Measurements from ENCODE around the gene MACROD2. TPM values are rescaled to one million over a fixed set of nuclear protein-coding genes. Genes with fewer than 3 reads are reported as not detected.

MACROD2 gene
- total RNA-seq, 1 donor from 2014 or later: 2.5 TPM

GRCh38 chr20:15630360-15630759 is 1635.0 kb downstream of the MACROD2 start:
- Mint-ChIP-seq H3K27ac (ENCODE audit: unreplicated experiment) (no peak overlapping the region), H3K27me3 (ENCODE audit: unreplicated experiment) (no peaks in the 10 kb centered on the region), H3K9me3 (ENCODE audit: unreplicated experiment) (peaks cover 6% of the 10 kb centered on the region), H3K4me1 (ENCODE audit: unreplicated experiment) (no peaks in the 10 kb centered on the region), H3K36me3 (ENCODE audit: unreplicated experiment) (no peaks in the 10 kb centered on the region), H3K4me3 (ENCODE audit: unreplicated experiment) (no peak overlapping the region)
- no peak for DNase-seq (ENCODE audit: extremely low spot score, unreplicated experiment)
- TF ChIP-seq CTCF (IDR thresholded peaks at IDR 0.05): no peak

GRCh38 chr20:15632680-15633079 is 1637.4 kb downstream of the MACROD2 start:
- Mint-ChIP-seq H3K36me3 (ENCODE audit: unreplicated experiment) (no peaks in the 10 kb centered on the region), H3K4me1 (ENCODE audit: unreplicated experiment) (no peaks in the 10 kb centered on the region), H3K9me3 (ENCODE audit: unreplicated experiment) (peaks cover 6% of the 10 kb centered on the region), H3K4me3 (ENCODE audit: unreplicated experiment) (no peak overlapping the region), H3K27me3 (ENCODE audit: unreplicated experiment) (no peaks in the 10 kb centered on the region), H3K27ac (ENCODE audit: unreplicated experiment) (no peak overlapping the region)
- no peak for DNase-seq (ENCODE audit: extremely low spot score, unreplicated experiment)
- TF ChIP-seq CTCF (IDR thresholded peaks at IDR 0.05): no peak

- no peaks in the 10 kb centered on the region for H3K36me3 Mint-ChIP-seq (ENCODE audit: unreplicated experiment)
- no peak for DNase-seq (ENCODE audit: extremely low spot score, unreplicated experiment)
- H3K27me3 Mint-ChIP-seq (ENCODE audit: unreplicated experiment): no peaks in the 10 kb centered on the region
Observed at GRCh38 chr20:15634102-15634501, 1638.8 kb downstream of the MACROD2 start.

GRCh38 chr20:15637546-15637945 is 1642.2 kb downstream of the MACROD2 start:
- Mint-ChIP-seq H3K4me3 (ENCODE audit: unreplicated experiment) (no peak overlapping the region), H3K9me3 (ENCODE audit: unreplicated experiment) (peaks cover 6% of the 10 kb centered on the region), H3K27me3 (ENCODE audit: unreplicated experiment) (no peaks in the 10 kb centered on the region), H3K36me3 (ENCODE audit: unreplicated experiment) (no peaks in the 10 kb centered on the region), H3K27ac (ENCODE audit: unreplicated experiment) (no peak overlapping the region), H3K4me1 (ENCODE audit: unreplicated experiment) (peaks cover 6% of the 10 kb centered on the region)
- DNase-seq (ENCODE audit: extremely low spot score, unreplicated experiment): no peak
- TF ChIP-seq CTCF (IDR thresholded peaks at IDR 0.05): no peak

More at GRCh38 chr20:15634102-15634501, 1638.8 kb downstream of the MACROD2 start:
- Mint-ChIP-seq H3K27ac (ENCODE audit: unreplicated experiment) (no peak overlapping the region), H3K9me3 (ENCODE audit: unreplicated experiment) (peaks cover 6% of the 10 kb centered on the region), H3K4me3 (ENCODE audit: unreplicated experiment) (no peak overlapping the region), H3K4me1 (ENCODE audit: unreplicated experiment) (peaks cover 2% of the 10 kb centered on the region)
- TF ChIP-seq CTCF (IDR thresholded peaks at IDR 0.05): no peak

GRCh38 chr20:15637950-15638754 is 1642.8 kb downstream of the MACROD2 start:
- no peaks in the 10 kb centered on the region for H3K27me3 Mint-ChIP-seq (ENCODE audit: unreplicated experiment)

More at GRCh38 chr20:15637950-15638754, 1642.8 kb downstream of the MACROD2 start:
- peaks cover 6% of the 10 kb centered on the region for H3K9me3 Mint-ChIP-seq (ENCODE audit: unreplicated experiment)
- no peak for TF ChIP-seq CTCF (IDR thresholded peaks at IDR 0.05)
- no peak overlapping the region for H3K4me3 Mint-ChIP-seq (ENCODE audit: unreplicated experiment)
- no peak overlapping the region for H3K27ac Mint-ChIP-seq (ENCODE audit: unreplicated experiment)
- no peak for DNase-seq (ENCODE audit: extremely low spot score, unreplicated experiment)
- H3K36me3 Mint-ChIP-seq (ENCODE audit: unreplicated experiment): no peaks in the 10 kb centered on the region
- H3K4me1 Mint-ChIP-seq (ENCODE audit: unreplicated experiment): peaks cover 12% of the 10 kb centered on the region

All from osteocyte (in vitro differentiated cells).